ENCODE data around the gene CD2BP2.

Gene CD2BP2

DNA sequence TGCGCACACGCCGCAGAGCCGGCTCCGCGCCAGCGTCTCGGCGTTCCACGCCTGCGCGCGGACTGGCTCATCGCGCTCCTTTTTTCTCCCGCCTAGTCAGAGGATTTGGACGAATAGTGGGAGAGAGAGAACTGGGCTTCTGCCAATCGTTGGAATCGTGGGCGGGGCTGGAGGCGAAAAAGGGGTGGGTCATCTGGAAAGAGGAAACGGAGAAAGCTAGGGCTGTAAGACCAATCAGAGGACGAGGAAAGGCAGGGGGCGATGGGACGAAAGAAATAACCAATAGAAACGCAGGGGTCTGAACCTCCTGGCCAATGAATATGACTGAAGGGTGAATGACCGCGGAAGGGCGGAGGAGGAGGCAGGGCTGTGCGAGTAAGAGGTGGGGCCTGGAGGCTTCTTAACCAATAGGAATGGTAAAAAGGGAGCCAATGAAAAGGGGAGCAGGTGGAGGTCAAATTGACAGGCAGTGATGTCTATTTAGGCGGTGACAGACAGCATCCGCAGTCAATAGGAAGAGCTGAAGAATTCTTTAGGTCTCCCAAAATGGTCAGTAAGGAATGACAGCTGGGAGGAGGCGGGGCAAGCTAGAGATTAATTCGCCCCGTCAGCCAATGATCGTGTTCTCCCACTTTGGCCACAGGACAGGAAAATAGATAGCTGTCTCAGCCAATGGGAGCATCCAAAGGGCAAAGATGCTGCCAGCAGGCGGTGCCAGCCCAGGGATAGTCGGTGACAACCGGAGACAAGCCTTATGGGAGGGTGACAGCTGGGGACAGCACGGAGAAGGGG lies 15.5 kb upstream of the CD2BP2 start, which contains the start of gene TBC1D10B:
Gene TBC1D10B (minus strand): TSS at position 39 of the 792 bp plus-strand sequence. CDS start 311 bp downstream, outside the sequence.
- H3K27ac ChIP-seq, result peak within 1 kb of the TSS; percentile 89
- TF ChIP-seq, protein P1, sequence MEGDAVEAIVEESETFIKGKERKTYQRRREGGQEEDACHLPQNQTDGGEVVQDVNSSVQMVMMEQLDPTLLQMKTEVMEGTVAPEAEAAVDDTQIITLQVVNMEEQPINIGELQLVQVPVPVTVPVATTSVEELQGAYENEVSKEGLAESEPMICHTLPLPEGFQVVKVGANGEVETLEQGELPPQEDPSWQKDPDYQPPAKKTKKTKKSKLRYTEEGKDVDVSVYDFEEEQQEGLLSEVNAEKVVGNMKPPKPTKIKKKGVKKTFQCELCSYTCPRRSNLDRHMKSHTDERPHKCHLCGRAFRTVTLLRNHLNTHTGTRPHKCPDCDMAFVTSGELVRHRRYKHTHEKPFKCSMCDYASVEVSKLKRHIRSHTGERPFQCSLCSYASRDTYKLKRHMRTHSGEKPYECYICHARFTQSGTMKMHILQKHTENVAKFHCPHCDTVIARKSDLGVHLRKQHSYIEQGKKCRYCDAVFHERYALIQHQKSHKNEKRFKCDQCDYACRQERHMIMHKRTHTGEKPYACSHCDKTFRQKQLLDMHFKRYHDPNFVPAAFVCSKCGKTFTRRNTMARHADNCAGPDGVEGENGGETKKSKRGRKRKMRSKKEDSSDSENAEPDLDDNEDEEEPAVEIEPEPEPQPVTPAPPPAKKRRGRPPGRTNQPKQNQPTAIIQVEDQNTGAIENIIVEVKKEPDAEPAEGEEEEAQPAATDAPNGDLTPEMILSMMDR (IDR thresholded peaks at IDR 0.05), result no peak
- TF ChIP-seq ZFX (IDR thresholded peaks at IDR 0.05; ENCODE audit: borderline replicate concordance), result no peak

DNA sequence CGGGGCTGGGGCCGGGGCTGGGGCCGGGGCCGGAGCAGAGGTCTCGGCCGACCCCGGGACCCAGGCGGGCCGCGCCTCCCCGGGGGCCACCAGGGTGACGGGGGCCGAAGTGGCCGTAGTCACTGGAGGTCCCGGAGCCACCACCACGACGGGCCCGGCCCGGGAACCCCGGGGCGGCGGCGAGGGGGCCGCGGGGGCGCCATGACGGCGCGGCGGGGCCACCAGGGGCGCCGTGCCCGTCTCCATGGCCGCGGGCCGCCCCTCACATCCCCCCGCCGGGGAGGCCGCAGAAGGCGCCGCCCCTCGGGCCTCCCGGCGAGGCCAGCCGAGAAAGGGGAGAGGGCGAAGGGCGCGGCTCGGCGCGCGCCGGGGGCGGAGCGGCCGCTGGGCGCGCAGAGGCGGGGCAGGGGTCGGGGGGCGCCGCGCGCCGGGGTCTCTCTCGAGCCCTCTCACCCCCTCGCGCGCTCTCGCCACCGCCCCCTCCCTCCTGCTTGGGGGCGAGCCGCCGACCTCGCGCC lies 14.9 kb upstream of the CD2BP2 start:
- peak overlapping the region; percentile 89 for H3K27ac ChIP-seq
- no peak for TF ChIP-seq ZFX (IDR thresholded peaks at IDR 0.05; ENCODE audit: borderline replicate concordance)
- TF ChIP-seq, protein P1 (IDR thresholded peaks at IDR 0.05), result peak; percentile 12; the same call in 1 of the 2 replicates

GRCh38 chr16:30369091-30369937 lies 14.2 kb upstream of the CD2BP2 start:
- no peak for TF ChIP-seq ZFX (IDR thresholded peaks at IDR 0.05; ENCODE audit: borderline replicate concordance)
- TF ChIP-seq, protein P1 (IDR thresholded peaks at IDR 0.05), result no peak
- peak overlapping the region; percentile 89 for H3K27ac ChIP-seq

- peak overlapping the region; percentile 89 for H3K27ac ChIP-seq
- TF ChIP-seq, protein P1 (IDR thresholded peaks at IDR 0.05), result no peak
- no peak for TF ChIP-seq ZFX (IDR thresholded peaks at IDR 0.05; ENCODE audit: borderline replicate concordance)
Observed at GRCh38 chr16:30368792-30369090, 13.6 kb upstream of the CD2BP2 start.

DNA sequence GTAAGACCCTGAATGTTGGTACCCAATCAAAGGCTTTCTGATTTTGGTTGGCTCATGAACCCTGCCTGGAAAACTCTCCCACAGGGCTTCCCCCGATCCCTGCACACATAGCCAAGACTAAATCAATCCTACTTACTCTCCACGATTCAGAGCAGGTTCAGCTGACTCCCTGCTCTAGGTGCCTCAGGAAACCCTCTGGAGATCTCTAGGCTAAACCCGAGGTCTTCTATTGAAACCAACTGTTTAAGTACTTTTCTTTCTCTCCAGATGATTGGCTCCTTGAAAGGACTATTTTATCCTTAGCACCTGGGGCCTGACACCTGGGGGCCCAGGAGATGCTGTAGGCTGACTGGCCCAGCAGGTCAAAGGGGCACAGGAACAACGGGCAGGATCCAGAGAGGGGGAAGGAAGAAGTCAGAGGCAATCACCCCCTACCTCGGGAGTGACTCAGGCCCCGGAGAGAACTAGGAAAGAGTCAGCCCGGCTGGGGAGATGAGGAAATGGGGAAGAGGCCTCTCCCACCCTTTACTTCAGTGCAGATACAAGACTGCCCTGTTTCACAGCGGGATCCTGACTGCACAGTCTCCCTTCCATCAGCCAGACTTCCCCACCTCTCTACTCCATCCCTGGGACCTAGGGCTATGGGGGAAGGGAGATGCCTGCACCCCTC lies 13.1 kb upstream of the CD2BP2 start:
- peak overlapping the region; percentile 89 for H3K27ac ChIP-seq
- TF ChIP-seq ZFX (IDR thresholded peaks at IDR 0.05; ENCODE audit: borderline replicate concordance), result no peak
- TF ChIP-seq, protein P1 (IDR thresholded peaks at IDR 0.05), result no peak

DNA sequence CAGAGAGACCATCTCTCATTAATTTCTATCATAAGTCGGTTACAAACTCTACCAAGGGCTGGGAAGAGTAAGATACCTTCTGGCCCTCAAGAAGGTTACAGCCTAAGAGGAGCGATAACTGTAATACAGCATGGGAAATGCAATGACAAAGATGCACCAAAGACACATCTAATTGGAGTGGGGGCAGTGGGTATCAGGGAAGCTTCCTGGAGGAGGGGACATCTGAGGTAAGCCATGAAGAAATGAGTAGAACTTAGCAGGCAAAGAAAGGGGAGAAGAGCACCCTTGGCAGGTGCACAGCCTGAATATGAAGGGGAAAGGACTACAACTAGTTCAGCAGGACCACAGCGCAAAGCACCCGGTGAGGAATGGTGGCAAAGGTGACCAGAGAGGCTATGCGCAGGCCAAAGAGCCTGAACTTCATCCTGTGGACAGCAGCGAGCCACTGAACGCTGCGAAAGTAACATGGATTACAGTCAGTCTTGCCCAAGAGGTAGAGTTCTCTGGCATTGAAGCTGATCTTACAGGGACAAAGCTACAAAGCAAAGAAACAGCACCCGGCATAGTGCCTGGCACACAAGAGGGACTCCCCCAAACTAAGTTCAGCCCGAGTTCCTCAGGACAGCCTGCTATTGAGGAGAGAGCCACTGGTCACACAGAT lies 12.4 kb upstream of the CD2BP2 start:
- peak overlapping the region; percentile 22 for H3K27ac ChIP-seq

More for the DNA sequence above, 12.4 kb upstream of the CD2BP2 start:
- TF ChIP-seq, protein P1 (IDR thresholded peaks at IDR 0.05), result no peak
- no peak for TF ChIP-seq ZFX (IDR thresholded peaks at IDR 0.05; ENCODE audit: borderline replicate concordance)

Data from 22Rv1 (cell line).